GM23248 (cell line): ENCODE measurements around the gene PALD1. TPM values are rescaled to one million over a fixed set of nuclear protein-coding genes. Genes with fewer than 3 reads are reported as not detected.
A peak's percentile ranks its signal among the peaks of the same experiment; 100 is the strongest.

ENCODE experiments used
- DNase-seq: peaks from one replicate; pipeline ENCODE4 v3.0.0-alpha.2; 2015
- H2AFZ ChIP-seq: fragments of 200-600 bp; sonication (generic); 2 replicates; pipeline ENCODE4 v1.6.1; 2016; ENCODE audit warnings: antibody characterized with exemption
- H3F3A ChIP-seq: fragments of 200-600 bp; sonication (generic); 2 replicates; pipeline ENCODE4 v1.6.1; 2016; ENCODE audit warnings: mild to moderate bottlenecking, antibody characterized with exemption, mixed run types; ENCODE audit not compliant: insufficient read depth
- H3K27ac ChIP-seq: fragments of 200-600 bp; sonication (generic); 2 replicates; pipeline ENCODE4 v1.5.1; 2016; ENCODE audit warnings: mild to moderate bottlenecking
- H3K27me3 ChIP-seq: fragments of 200-600 bp; sonication (generic); replicated peaks from 2 replicates; pipeline ENCODE4 v1.6.1; 2016; ENCODE audit warnings: mild to moderate bottlenecking; ENCODE audit not compliant: insufficient read depth
- H3K36me3 ChIP-seq: fragments of 200-600 bp; sonication (generic); 2 replicates; pipeline ENCODE4 v1.6.1; 2016; ENCODE audit warnings: low read depth, mild to moderate bottlenecking
- H3K4me1 ChIP-seq: fragments of 200-600 bp; sonication (generic); 2 replicates; pipeline ENCODE4 v1.6.1; 2016; ENCODE audit warnings: mild to moderate bottlenecking; ENCODE audit not compliant: insufficient read depth
- H3K4me2 ChIP-seq: fragments of 200-600 bp; sonication (generic); one replicate; pipeline ENCODE4 v1.6.1; 2016; ENCODE audit warnings: mild to moderate bottlenecking; ENCODE audit not compliant: unreplicated experiment
- H3K4me3 ChIP-seq: fragments of 200-600 bp; sonication (generic); 2 replicates; pipeline ENCODE4 v1.5.1; 2016; ENCODE audit warnings: mild to moderate bottlenecking
- H3K79me2 ChIP-seq: fragments of 200-600 bp; sonication (generic); 2 replicates; pipeline ENCODE4 v1.6.1; 2016; ENCODE audit warnings: mild to moderate bottlenecking; ENCODE audit not compliant: insufficient read depth
- H3K9ac ChIP-seq: fragments of 200-600 bp; sonication (generic); 2 replicates; pipeline ENCODE4 v1.6.1; 2016; ENCODE audit warnings: mild to moderate bottlenecking
- H3K9me2 ChIP-seq: fragments of 200-600 bp; sonication (generic); 2 replicates; pipeline ENCODE4 v1.6.1; 2016; ENCODE audit warnings: mixed run types, mild to moderate bottlenecking, moderate library complexity; ENCODE audit not compliant: insufficient read depth
- H3K9me3 ChIP-seq: fragments of 200-600 bp; sonication (generic); one replicate; pipeline ENCODE4 v1.6.1; 2017; ENCODE audit warnings: low read depth
- H4K20me1 ChIP-seq: fragments of 200-600 bp; sonication (generic); 2 replicates; pipeline ENCODE4 v1.6.0; 2016; ENCODE audit not compliant: insufficient read depth
- EZH2 ChIP-seq: fragments of 200-600 bp; sonication (generic); IDR thresholded peaks from 2 replicates; pipeline ENCODE4 v1.6.1; 2018; ENCODE audit warnings: antibody characterized with exemption, mild to moderate bottlenecking; ENCODE audit not compliant: insufficient read depth, poor library complexity, severe bottlenecking
- EZH2phosphoT487 ChIP-seq: fragments of 200-600 bp; sonication (generic); IDR thresholded peaks from 2 replicates; pipeline ENCODE4 v1.6.1; 2018; ENCODE audit warnings: antibody characterized with exemption, moderate library complexity, mild to moderate bottlenecking, low read depth; ENCODE audit not compliant: insufficient read depth
- WGBS, 2 experiments: methylation state at CpG; one replicate each; pipeline ENCODE4 v1.1.6; 2015 to 2017; ENCODE audit warnings: low lambda C conversion rate in 2 of 2, low coverage in 1 of 2; ENCODE audit errors: missing lambda C conversion rate in 2 of 2; 5-methylcytosine and 5-hydroxymethylcytosine counted together
- in situ Hi-C: fragments of 300-500 bp; cut with MboI; formaldehyde crosslinking; loops from 2 replicates; pipeline ENCODE4 v1.15.0; 2020
- polyA plus RNA-seq: library from polyadenylated mRNA; unstranded; fragments of >200 nt; fragmentation: Nextera tagmentation; extraction: Ambion mirVana; gene quantifications from 2 replicates; pipeline ENCODE4 v1.2.1, GENCODE V29; 2016
- total RNA-seq: library from RNA; depleted of rRNA; stranded (reverse); fragments of >200 nt; shearing (Covaris generic); gene quantifications from 2 replicates; pipeline ENCODE4 v1.2.3, GENCODE V29; 2014

Gene PALD1
- total and polyA plus RNA-seq, 2 experiments from 2014 or later, result not detected

DNA sequence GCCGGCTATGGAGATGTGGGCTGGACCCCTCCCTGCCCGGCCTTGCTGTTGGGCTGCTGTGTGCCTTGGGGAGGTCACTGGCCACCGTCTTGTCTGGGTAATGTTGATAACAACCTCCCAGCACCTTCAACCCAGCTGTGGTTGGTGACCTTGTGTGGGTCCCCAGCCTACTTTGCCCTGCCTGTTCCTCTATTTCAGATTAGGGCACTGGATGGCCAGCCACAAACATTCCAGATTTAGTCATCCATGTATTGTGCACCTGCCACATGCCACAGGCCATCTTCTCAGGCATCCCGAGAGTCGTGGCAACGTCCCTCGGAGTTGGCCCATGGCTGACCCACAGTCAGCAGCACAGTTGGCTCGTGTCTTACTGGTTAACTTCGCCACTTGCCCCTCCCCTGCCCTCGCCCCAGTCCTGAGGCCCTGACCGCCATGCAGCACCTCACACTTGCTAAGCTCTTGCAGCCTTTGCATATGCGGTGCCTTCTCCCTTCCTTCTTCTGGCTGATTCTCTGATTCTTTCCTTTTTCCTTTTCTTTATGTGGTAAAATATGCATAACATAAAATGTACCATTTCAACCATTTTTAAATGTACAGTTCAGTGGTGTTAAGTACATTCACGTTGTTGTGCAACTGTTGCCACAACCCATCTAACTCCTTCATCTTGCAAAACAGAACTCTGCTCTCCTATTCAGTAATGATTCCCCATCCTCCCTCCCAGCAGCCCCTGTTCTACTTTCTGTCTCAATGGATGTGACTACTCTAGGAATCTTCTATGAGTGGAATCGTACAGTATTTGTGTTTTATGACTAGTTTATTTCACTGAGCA, 63.4 kb downstream of the PALD1 start:
- Histone ChIP-seq H4K20me1 (no peaks in the 10 kb centered on the region), H3K4me2 (no peak overlapping the region), H3K9me3 (no peaks in the 10 kb centered on the region), H3F3A (no peaks in the 10 kb centered on the region), H3K4me3 (no peak overlapping the region), H3K79me2 (no peaks in the 10 kb centered on the region), H3K36me3 (no peaks in the 10 kb centered on the region), H3K27me3 (peaks cover 12% of the 10 kb centered on the region; the same call in 1 of the 2 replicates), H3K4me1 (no peaks in the 10 kb centered on the region), H3K27ac (no peak overlapping the region), H3K9me2 (no peaks in the 10 kb centered on the region), H3K9ac (no peak overlapping the region), H2AFZ (no peak overlapping the region)
- no peak for DNase-seq
- in situ Hi-C loops, result loop anchor here (10.0 kb wide), 1 partner anchor 343 kb away; the partner anchor contains the start of gene PCBD1
- 78% methylated on average over 14 of the region's 14 CpGs for WGBS, 2 experiments
- no peak for TF ChIP-seq EZH2phosphoT487
- no peak for TF ChIP-seq EZH2

DNA sequence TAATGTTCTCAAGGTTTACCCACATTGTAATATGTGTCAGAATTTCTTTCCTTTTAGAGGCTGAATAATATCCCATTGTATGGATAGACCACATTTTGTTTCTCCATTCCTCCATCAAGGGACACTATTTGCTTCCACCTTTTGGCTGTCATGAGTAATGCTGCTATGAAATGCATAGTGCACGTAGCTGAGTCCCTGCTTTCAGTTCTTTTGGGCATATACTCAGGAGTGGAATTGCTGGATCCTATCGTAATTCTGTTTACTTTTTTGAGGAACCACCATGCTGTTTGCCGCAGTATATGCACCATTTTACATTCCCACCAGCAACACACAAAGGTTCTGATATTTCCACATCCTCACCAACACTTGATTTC, 64.0 kb downstream of the PALD1 start:
- H2AFZ ChIP-seq, result no peak overlapping the region
- in situ Hi-C loops, result loop anchor here (10.0 kb wide), 1 partner anchor 342 kb away; the partner anchor contains the start of gene PCBD1
- peaks cover 8% of the 10 kb centered on the region; the same call in 1 of the 2 replicates for H3K27me3 ChIP-seq
- no peaks in the 10 kb centered on the region for H3K4me1 ChIP-seq
- TF ChIP-seq EZH2, result no peak
- no peak for TF ChIP-seq EZH2phosphoT487
- no peaks in the 10 kb centered on the region for H3K9me2 ChIP-seq
- no peak overlapping the region for H3K9ac ChIP-seq
- H3F3A ChIP-seq, result no peaks in the 10 kb centered on the region
- DNase-seq, result peak; percentile 13
- no peaks in the 10 kb centered on the region for H3K9me3 ChIP-seq
- H3K4me3 ChIP-seq, result no peak overlapping the region
- no peak overlapping the region for H3K27ac ChIP-seq
- no peaks in the 10 kb centered on the region for H4K20me1 ChIP-seq
- 79 to 81% methylated on average over 3 of the region's 3 CpGs for WGBS, 2 experiments
- no peaks in the 10 kb centered on the region for H3K36me3 ChIP-seq
- H3K4me2 ChIP-seq, result no peak overlapping the region
- no peaks in the 10 kb centered on the region for H3K79me2 ChIP-seq

DNA sequence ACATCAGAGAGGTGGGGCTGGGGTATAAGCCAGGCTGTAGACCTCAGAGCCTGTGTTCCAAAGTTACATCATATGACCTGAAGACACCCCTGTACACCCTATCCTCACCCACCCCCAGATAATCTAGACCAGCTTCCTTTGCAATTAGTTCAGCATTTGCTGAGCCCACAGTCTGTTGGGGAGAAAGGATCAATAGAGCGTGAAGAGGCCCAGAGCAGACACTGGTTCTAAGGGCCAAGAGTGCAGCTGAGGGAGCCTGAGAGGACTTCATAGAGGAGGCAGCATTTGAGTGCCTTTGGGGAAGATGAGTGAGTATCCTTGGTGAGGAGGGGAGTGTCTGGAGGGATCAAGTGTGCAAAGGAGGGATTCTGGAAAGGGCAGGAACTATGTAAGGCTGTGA, 65.3 kb downstream of the PALD1 start:
- Histone ChIP-seq H2AFZ (no peak overlapping the region), H3K4me2 (no peak overlapping the region), H3K4me1 (no peaks in the 10 kb centered on the region), H4K20me1 (no peaks in the 10 kb centered on the region), H3K79me2 (no peaks in the 10 kb centered on the region), H3K9me3 (no peaks in the 10 kb centered on the region), H3K27me3 (peaks cover 4% of the 10 kb centered on the region; the same call in 1 of the 2 replicates), H3K9ac (no peak overlapping the region), H3F3A (no peaks in the 10 kb centered on the region), H3K36me3 (no peaks in the 10 kb centered on the region), H3K4me3 (no peak overlapping the region), H3K9me2 (no peaks in the 10 kb centered on the region), H3K27ac (no peak overlapping the region)
- 86 to 96% methylated on average over 1 of the region's 1 CpG for WGBS, 2 experiments
- TF ChIP-seq EZH2, result no peak
- TF ChIP-seq EZH2phosphoT487, result no peak
- DNase-seq, result no peak
- in situ Hi-C loops, result loop anchor here (10.0 kb wide), 1 partner anchor 341 kb away; the partner anchor contains the start of gene PCBD1

DNA sequence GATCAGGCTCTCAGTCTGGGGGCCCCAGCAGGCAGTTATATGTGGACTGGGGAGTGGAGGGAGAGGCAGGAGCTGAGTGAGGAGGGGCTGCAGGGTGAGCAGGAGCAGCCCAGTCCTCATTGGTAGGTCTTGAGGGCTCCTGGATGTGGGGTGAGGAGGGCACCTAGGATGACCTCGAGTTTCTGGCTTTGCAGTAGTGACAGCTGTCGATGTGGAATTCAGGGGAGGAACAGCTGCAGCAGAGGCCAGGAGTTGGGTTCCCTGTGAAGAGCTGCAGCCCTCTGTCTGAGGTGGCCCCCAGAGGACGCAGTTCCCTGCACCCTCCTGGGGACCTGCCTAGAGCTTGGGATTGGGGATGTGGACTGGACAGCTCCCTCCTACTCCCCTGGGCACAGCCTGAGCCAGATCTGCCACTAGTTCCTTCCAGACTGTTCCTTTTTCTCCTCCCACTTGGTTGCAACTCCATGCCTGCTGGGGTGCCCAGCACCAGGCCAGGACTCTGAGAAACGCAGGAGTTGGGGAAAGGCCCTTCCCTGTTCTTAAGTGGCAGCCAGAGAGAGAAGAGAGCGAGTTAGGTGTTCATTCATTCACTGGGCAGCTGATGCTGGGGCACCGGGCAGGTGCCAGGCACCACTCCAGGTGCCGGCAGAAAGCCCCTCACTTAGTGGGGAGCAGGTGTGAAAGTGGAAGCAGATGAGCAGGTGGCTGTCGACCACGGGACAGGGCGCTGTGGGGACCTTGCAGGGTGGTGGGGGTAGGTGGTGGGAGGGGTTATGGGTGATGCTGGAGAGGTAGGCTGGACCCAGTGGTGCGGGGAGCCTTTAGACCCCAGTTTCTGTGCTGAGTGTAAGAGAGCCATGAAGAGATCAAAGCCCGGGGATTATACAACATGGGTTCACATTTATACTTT, 66.1 kb downstream of the PALD1 start:
- no peaks in the 10 kb centered on the region for H3K9me2 ChIP-seq
- H3K4me3 ChIP-seq, result no peak overlapping the region
- no peaks in the 10 kb centered on the region for H3K36me3 ChIP-seq
- H3K27ac ChIP-seq, result no peak overlapping the region
- WGBS, 2 experiments, result 60 to 67% methylated on average over 12 of the region's 12 CpGs
- no peak overlapping the region for H2AFZ ChIP-seq
- H3K9ac ChIP-seq, result no peak overlapping the region
- peaks cover 4% of the 10 kb centered on the region; the same call in 1 of the 2 replicates for H3K27me3 ChIP-seq
- no peaks in the 10 kb centered on the region for H4K20me1 ChIP-seq
- TF ChIP-seq EZH2 (no peak), EZH2phosphoT487 (no peak)
- H3K79me2 ChIP-seq, result no peaks in the 10 kb centered on the region
- no peak for DNase-seq
- in situ Hi-C loops, result loop anchor here (10.0 kb wide), 1 partner anchor 340 kb away; the partner anchor contains the start of gene PCBD1
- H3F3A ChIP-seq, result no peaks in the 10 kb centered on the region
- no peaks in the 10 kb centered on the region for H3K9me3 ChIP-seq
- H3K4me1 ChIP-seq, result no peaks in the 10 kb centered on the region
- H3K4me2 ChIP-seq, result no peak overlapping the region
